Glutamatergic neuron (in vitro differentiated cells): ENCODE data around the gene AK3. TPM values are rescaled to one million over a fixed set of nuclear protein-coding genes. Genes with fewer than 3 reads are reported as not detected.
A peak's percentile ranks its signal among the peaks of the same experiment; 100 is the strongest.

Experiments
- DNase-seq: peaks from one replicate; pipeline ENCODE4 v3.0.0; 2022
- H3K27ac Mint-ChIP-seq: one replicate; pipeline ENCODE4 v1.8.0; 2020; ENCODE audit warnings: mild to moderate bottlenecking, mixed read lengths, inconsistent platforms; ENCODE audit not compliant: unreplicated experiment
- H3K27me3 Mint-ChIP-seq: one replicate; pipeline ENCODE4 v1.8.0; 2020; ENCODE audit warnings: mild to moderate bottlenecking, moderate library complexity, mixed read lengths, inconsistent platforms; ENCODE audit not compliant: unreplicated experiment
- H3K36me3 Mint-ChIP-seq: one replicate; pipeline ENCODE4 v1.8.0; 2020; ENCODE audit warnings: mild to moderate bottlenecking, mixed read lengths, inconsistent platforms; ENCODE audit not compliant: unreplicated experiment
- H3K4me1 Mint-ChIP-seq: one replicate; pipeline ENCODE4 v1.8.0; 2020; ENCODE audit warnings: mild to moderate bottlenecking, low read depth, mixed read lengths, inconsistent platforms; ENCODE audit not compliant: unreplicated experiment
- H3K4me3 Mint-ChIP-seq: one replicate; pipeline ENCODE4 v1.8.0; 2020; ENCODE audit warnings: mild to moderate bottlenecking, mixed read lengths, inconsistent platforms; ENCODE audit not compliant: unreplicated experiment
- H3K9me3 Mint-ChIP-seq: one replicate; pipeline ENCODE4 v1.8.0; 2020; ENCODE audit warnings: mild to moderate bottlenecking, moderate library complexity, mixed read lengths, inconsistent platforms; ENCODE audit not compliant: unreplicated experiment
- total RNA-seq: library from RNA; stranded (reverse); fragmentation: NEBNext Ultra II Directional; extraction: Animal tissue kit (Norgen Biotek cat#: 25700); gene quantifications from one replicate; pipeline ENCODE4 v1.2.1, GENCODE V29; 2021; ENCODE audit not compliant: unreplicated experiment
- TF ChIP-seq, protein P1 (sequence below): fragments of 200-600 bp; sonication (generic); IDR thresholded peaks from one replicate; pipeline ENCODE4 v1.5.0; 2021; ENCODE audit not compliant: partially characterized antibody, unreplicated experiment

The AK3 gene
- total RNA-seq, 1 donor from 2014 or later = 33.7 TPM

DNA sequence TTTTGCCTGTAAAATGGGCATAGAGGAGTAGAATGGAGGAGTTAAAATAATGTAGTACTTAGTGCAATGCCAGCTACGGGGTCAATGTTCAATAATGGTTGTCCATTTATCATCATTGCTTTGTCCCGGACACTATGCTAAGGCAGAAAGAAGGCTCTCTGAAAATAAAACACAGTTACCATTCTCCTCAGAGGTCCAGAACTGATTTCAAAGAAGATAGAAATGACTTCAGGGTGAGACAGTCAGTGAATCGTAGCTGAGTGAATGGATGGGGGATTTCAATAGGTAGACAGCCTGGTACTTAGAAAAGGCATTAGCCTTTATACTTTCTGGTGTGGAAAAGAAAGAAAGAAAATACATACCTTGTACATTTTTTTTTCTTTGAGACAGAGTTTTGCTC is 1.2 kb upstream of the AK3 start:
- Mint-ChIP-seq H3K4me3 (peak overlapping the region; percentile 64), H3K27ac (no peak overlapping the region), H3K9me3 (peaks cover 4% of the 10 kb centered on the region), H3K36me3 (no peaks in the 10 kb centered on the region), H3K27me3 (peaks cover 4% of the 10 kb centered on the region), H3K4me1 (no peaks in the 10 kb centered on the region)
- no peak for DNase-seq
- TF ChIP-seq, protein P1, sequence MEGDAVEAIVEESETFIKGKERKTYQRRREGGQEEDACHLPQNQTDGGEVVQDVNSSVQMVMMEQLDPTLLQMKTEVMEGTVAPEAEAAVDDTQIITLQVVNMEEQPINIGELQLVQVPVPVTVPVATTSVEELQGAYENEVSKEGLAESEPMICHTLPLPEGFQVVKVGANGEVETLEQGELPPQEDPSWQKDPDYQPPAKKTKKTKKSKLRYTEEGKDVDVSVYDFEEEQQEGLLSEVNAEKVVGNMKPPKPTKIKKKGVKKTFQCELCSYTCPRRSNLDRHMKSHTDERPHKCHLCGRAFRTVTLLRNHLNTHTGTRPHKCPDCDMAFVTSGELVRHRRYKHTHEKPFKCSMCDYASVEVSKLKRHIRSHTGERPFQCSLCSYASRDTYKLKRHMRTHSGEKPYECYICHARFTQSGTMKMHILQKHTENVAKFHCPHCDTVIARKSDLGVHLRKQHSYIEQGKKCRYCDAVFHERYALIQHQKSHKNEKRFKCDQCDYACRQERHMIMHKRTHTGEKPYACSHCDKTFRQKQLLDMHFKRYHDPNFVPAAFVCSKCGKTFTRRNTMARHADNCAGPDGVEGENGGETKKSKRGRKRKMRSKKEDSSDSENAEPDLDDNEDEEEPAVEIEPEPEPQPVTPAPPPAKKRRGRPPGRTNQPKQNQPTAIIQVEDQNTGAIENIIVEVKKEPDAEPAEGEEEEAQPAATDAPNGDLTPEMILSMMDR = no peak

DNA sequence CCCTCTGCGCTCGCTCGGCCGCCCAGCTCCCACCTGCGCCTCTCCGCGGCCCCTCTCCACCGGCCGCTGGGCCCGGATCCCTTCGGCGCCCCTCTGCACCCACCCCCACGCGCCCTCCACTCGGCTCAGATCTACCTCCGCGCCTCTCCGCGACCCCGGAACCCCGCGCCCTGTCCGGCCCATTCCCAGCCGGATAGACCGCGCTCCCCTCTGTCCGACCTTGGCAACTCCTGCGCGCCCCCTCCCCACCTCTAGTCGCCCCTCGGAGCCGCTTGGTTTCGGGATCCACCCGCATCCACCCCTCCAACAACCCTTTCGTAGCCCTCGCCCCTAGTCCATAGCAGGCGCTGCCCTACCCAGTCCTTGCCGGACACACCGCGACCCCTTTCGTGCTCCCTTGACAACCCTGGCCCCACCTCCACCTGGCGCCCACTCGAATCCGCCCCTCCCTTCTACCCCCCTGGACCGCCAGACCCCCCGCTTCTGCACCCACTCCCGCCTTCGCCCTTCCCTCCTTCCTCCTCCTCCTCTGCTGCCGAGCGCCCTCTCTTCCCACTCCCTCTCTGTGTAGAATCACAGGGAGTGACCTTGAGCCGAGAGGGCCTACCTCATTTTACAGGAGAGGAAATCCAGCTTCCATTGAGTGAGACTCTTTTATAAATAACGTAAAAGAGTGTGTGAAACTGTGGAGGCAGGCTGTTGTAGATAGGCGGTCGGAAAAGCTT is 525 bp upstream of the AK3 start:
- TF ChIP-seq, protein P1 = no peak
- peak overlapping the region; percentile 48 for H3K27ac Mint-ChIP-seq
- H3K4me3 Mint-ChIP-seq = peak overlapping the region; percentile 64
- H3K4me1 Mint-ChIP-seq = no peaks in the 10 kb centered on the region
- H3K36me3 Mint-ChIP-seq = no peaks in the 10 kb centered on the region
- peaks cover 4% of the 10 kb centered on the region for H3K9me3 Mint-ChIP-seq
- H3K27me3 Mint-ChIP-seq = peaks cover 4% of the 10 kb centered on the region
- DNase-seq = peak; percentile 45

DNA sequence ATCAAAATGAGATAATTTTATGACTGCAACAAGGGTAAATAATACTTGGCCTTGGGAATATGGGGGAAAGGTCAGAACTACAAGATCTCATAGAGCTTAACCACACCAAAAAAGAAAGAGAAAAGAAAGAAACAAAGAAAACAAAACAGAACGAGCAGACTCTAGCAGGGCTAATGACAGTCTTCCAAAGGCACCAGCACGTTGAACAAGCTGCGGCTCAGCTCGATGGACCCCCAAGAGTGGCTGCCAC is 689 bp downstream of the AK3 start:
- no peaks in the 10 kb centered on the region for H3K36me3 Mint-ChIP-seq
- peaks cover 4% of the 10 kb centered on the region for H3K27me3 Mint-ChIP-seq
- peaks cover 4% of the 10 kb centered on the region for H3K9me3 Mint-ChIP-seq
- TF ChIP-seq, protein P1 = no peak
- no peaks in the 10 kb centered on the region for H3K4me1 Mint-ChIP-seq
- H3K4me3 Mint-ChIP-seq = peak overlapping the region; percentile 100
- DNase-seq = no peak
- H3K27ac Mint-ChIP-seq = peak overlapping the region; percentile 93

GRCh38 chr9:4739587-4740387 is 1.2 kb downstream of the AK3 start:
- H3K27me3 Mint-ChIP-seq = peaks cover 4% of the 10 kb centered on the region
- no peak for DNase-seq
- H3K4me1 Mint-ChIP-seq = no peaks in the 10 kb centered on the region
- peak overlapping the region; percentile 93 for H3K27ac Mint-ChIP-seq
- H3K9me3 Mint-ChIP-seq = peaks cover 4% of the 10 kb centered on the region
- peak overlapping the region; percentile 100 for H3K4me3 Mint-ChIP-seq
- TF ChIP-seq, protein P1 = no peak
- H3K36me3 Mint-ChIP-seq = no peaks in the 10 kb centered on the region

- DNase-seq = no peak
- Mint-ChIP-seq H3K4me1 (peaks cover 3% of the 10 kb centered on the region), H3K36me3 (no peaks in the 10 kb centered on the region), H3K27ac (peak overlapping the region; percentile 93), H3K4me3 (peak overlapping the region; percentile 100), H3K27me3 (peaks cover 4% of the 10 kb centered on the region), H3K9me3 (peaks cover 4% of the 10 kb centered on the region)
- TF ChIP-seq, protein P1 = no peak
Measured at GRCh38 chr9:4738866-4739586, 2.0 kb downstream of the AK3 start.
